ENCODE measurements around the gene C11orf68.

GRCh38 chr11:65921876-65922275 is 3.0 kb upstream of the C11orf68 start:
- TF ChIP-seq, protein P1, sequence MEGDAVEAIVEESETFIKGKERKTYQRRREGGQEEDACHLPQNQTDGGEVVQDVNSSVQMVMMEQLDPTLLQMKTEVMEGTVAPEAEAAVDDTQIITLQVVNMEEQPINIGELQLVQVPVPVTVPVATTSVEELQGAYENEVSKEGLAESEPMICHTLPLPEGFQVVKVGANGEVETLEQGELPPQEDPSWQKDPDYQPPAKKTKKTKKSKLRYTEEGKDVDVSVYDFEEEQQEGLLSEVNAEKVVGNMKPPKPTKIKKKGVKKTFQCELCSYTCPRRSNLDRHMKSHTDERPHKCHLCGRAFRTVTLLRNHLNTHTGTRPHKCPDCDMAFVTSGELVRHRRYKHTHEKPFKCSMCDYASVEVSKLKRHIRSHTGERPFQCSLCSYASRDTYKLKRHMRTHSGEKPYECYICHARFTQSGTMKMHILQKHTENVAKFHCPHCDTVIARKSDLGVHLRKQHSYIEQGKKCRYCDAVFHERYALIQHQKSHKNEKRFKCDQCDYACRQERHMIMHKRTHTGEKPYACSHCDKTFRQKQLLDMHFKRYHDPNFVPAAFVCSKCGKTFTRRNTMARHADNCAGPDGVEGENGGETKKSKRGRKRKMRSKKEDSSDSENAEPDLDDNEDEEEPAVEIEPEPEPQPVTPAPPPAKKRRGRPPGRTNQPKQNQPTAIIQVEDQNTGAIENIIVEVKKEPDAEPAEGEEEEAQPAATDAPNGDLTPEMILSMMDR (IDR thresholded peaks at IDR 0.05) = no peak
- TF ChIP-seq, protein P2, sequence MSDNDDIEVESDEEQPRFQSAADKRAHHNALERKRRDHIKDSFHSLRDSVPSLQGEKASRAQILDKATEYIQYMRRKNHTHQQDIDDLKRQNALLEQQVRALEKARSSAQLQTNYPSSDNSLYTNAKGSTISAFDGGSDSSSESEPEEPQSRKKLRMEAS (CRISPR knock-in tag; IDR thresholded peaks at IDR 0.05) = no peak
- TF ChIP-seq USF1 (CRISPR knock-in tag; IDR thresholded peaks at IDR 0.05) (no peak), ZNF423 (CRISPR knock-in tag; IDR thresholded peaks at IDR 0.05) (no peak), CREB1 (CRISPR knock-in tag; IDR thresholded peaks at IDR 0.05) (no peak)
- TF ChIP-seq, protein P3, sequence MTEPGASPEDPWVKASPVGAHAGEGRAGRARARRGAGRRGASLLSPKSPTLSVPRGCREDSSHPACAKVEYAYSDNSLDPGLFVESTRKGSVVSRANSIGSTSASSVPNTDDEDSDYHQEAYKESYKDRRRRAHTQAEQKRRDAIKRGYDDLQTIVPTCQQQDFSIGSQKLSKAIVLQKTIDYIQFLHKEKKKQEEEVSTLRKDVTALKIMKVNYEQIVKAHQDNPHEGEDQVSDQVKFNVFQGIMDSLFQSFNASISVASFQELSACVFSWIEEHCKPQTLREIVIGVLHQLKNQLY (CRISPR knock-in tag; IDR thresholded peaks at IDR 0.05) = no peak
- TF ChIP-seq, protein P4, sequence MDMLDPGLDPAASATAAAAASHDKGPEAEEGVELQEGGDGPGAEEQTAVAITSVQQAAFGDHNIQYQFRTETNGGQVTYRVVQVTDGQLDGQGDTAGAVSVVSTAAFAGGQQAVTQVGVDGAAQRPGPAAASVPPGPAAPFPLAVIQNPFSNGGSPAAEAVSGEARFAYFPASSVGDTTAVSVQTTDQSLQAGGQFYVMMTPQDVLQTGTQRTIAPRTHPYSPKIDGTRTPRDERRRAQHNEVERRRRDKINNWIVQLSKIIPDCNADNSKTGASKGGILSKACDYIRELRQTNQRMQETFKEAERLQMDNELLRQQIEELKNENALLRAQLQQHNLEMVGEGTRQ (CRISPR knock-in tag; IDR thresholded peaks at IDR 0.05) = no peak
